CD1c-positive myeloid dendritic cell (primary cell): Measurements from ENCODE around the gene INTS6L.
"Not testable (repeated sequence)": the region's sequence is repeated elsewhere in the genome, so short reads cannot be mapped to it uniquely, and the experiment has no call there.

ENCODE experiments used
- DNase-seq: peaks from one replicate; pipeline ENCODE4 v3.0.0-alpha.2; 2016; ENCODE audit errors: extremely low spot score

The INTS6L gene

DNA sequence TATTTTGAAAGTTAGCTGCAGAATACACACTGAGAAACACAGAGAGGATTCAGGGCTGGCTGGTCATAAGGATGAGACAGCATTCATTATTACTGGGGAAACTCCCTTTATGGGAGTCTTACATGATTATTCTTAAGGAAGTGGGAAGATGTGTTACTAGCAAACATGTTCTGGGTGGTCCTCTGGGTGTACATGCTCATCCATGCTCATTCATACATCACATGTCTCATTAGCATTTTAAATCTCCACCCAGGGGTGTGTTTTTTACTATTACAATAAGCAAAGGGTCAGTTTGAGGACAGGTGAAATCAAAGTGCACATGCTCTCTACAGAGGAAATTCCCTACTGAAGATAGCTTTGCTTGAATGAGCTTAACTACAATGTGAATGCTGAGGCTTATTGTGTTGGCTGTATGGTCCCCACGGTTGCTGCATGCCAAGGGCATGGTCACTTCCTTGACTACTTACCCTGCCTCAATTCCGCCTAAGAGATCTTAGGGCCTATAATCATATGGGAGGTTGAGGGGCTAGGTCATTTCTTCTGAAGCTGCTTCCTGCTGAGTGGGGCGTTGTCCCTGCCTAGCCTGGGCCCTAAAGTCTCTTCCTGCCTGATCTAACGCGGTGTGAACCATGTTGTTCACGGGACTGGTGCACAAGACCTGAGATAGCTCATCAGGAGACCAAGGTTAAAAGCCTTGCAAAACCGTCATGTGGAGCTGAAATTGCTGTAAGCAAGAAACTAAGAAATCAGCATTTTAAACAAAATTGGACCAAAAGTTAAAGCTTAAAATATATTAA, 104.1 kb downstream of the INTS6L start:
- DNase-seq: not testable (repeated sequence)

DNA sequence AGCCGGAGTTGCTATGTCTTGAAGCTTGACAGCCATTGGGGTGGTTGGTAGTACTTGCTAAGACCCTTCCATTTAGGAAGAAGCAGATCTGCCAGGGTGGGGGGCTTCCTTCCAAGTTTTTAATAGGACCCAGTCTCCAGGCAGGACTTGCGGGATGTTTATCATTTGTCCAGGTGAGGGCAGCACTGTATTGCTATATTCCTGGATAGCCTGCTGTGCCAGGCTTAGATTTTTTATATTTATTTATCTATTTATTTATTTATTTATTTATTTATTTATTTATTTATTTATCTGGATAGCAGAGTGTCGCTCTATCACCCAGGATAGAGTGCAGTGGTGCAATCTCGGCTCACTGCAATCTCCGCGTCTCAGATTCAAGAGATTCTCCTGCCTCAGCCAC, 105.5 kb downstream of the INTS6L start:
- DNase-seq: no peak

DNA sequence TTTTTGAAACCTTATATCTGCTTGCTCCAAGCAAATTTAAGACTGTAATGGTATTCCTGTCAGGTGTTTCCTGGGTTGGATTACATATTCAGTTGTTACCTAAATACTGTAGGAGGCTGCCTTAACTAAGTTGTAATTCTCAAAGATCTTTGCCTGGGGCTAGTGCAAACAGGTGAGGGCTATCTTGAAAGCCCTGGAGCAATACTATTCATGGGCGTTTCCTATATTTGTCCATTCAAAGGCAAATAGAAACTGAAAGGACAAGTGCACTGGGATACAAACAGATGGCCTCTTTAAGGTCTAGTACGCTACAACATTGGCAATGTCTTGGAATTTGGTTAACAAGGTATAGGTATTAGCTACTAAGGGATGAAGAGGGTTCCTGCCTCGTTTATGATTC, 108.9 kb downstream of the INTS6L start:
- no peak for DNase-seq
